Neutrophil (primary cell): Measurements from ENCODE around the gene SLC1A7.

Experiments
- H3K27ac ChIP-seq: fragments of 200-600 bp; sonication (generic); 2 replicates; pipeline ENCODE4 v1.5.1; 2016; ENCODE audit warnings: mild to moderate bottlenecking, moderate library complexity
- H3K27me3 ChIP-seq: fragments of 200-600 bp; sonication (generic); 2 replicates; pipeline ENCODE4 v1.6.0; 2016; ENCODE audit warnings: mild to moderate bottlenecking
- H3K36me3 ChIP-seq: fragments of 200-600 bp; sonication (generic); 2 replicates; pipeline ENCODE4 v1.5.1; 2017
- H3K4me1 ChIP-seq, 2 experiments: fragments of 200-600 bp in 1 of 2; sonication (generic) in 1 of 2; 1 replicate in 1 of 2; 2 replicates in 1 of 2; pipeline versions ENCODE4 v1.5.1 to v1.6.1; 2013 to 2016; ENCODE audit warnings: low read depth in 1 of 2, low read length in 1 of 2, mild to moderate bottlenecking in 1 of 2, moderate library complexity in 1 of 2; ENCODE audit not compliant: control insufficient read depth in 1 of 2, insufficient read depth in 1 of 2
- H3K4me3 ChIP-seq, 2 experiments: fragments of 200-600 bp in 1 of 2; sonication (generic) in 1 of 2; 1 replicate in 1 of 2; 2 replicates in 1 of 2; pipeline ENCODE4 v1.5.1; 2013 to 2016; ENCODE audit warnings: low read depth in 1 of 2, low read length in 1 of 2, mild to moderate bottlenecking in 1 of 2, moderate library complexity in 1 of 2
- H3K9me3 ChIP-seq: fragments of 200-600 bp; sonication (generic); 2 replicates; pipeline ENCODE4 v1.5.1; 2016
- CTCF ChIP-seq: fragments of 200-600 bp; sonication (generic); IDR thresholded peaks from 2 replicates; pipeline ENCODE4 v1.5.1; 2016; ENCODE audit warnings: antibody characterized with exemption

Gene SLC1A7

GRCh38 chr1:53046930-53047329 lies 95.5 kb downstream of the SLC1A7 start:
- no peaks in the 10 kb centered on the region for H3K9me3 ChIP-seq
- H3K36me3 ChIP-seq, result peaks cover 62% of the 10 kb centered on the region
- no peak overlapping the region for H3K27ac ChIP-seq
- no peaks in the 10 kb centered on the region for H3K4me1 ChIP-seq
- no peaks in the 10 kb centered on the region for H3K27me3 ChIP-seq
- TF ChIP-seq CTCF, result no peak
- no peak overlapping the region for H3K4me3 ChIP-seq

GRCh38 chr1:53044926-53045325 lies 97.5 kb downstream of the SLC1A7 start:
- Histone ChIP-seq H3K4me1 (no peaks in the 10 kb centered on the region), H3K9me3 (no peaks in the 10 kb centered on the region), H3K27me3 (no peaks in the 10 kb centered on the region), H3K36me3 (peaks cover 65% of the 10 kb centered on the region), H3K4me3 (no peak overlapping the region), H3K27ac (no peak overlapping the region)
- no peak for TF ChIP-seq CTCF

- TF ChIP-seq CTCF, result no peak
- no peak overlapping the region for H3K4me3 ChIP-seq
- H3K36me3 ChIP-seq, result peaks cover 65% of the 10 kb centered on the region
- no peaks in the 10 kb centered on the region for H3K9me3 ChIP-seq
- no peaks in the 10 kb centered on the region for H3K27me3 ChIP-seq
- H3K27ac ChIP-seq, result no peak overlapping the region
- no peaks in the 10 kb centered on the region for H3K4me1 ChIP-seq
Observed at GRCh38 chr1:53043271-53043670, 99.2 kb downstream of the SLC1A7 start.

- Histone ChIP-seq H3K36me3 (peaks cover 42% of the 10 kb centered on the region), H3K27me3 (no peaks in the 10 kb centered on the region), H3K4me1 (no peaks in the 10 kb centered on the region), H3K9me3 (no peaks in the 10 kb centered on the region), H3K4me3 (no peak overlapping the region), H3K27ac (no peak overlapping the region)
- no peak for TF ChIP-seq CTCF
Observed at GRCh38 chr1:53038566-53038965, 103.9 kb downstream of the SLC1A7 start.
